HepG2 (cell line): ENCODE data around the gene WARS2. TPM values are rescaled to one million over a fixed set of nuclear protein-coding genes. Genes with fewer than 3 reads are reported as not detected.
"Not testable (repeated sequence)": the region's sequence is repeated elsewhere in the genome, so short reads cannot be mapped to it uniquely, and the experiment has no call there.

Experiments
- ATAC-seq: fragments of 200-7000 bp; cut with Tn5 transposase; 3 replicates; pipeline ENCODE4 v1.9.1; 2020; ENCODE audit warnings: mild to moderate bottlenecking, moderate library complexity
- BruUV-seq: library from RNA; stranded (reverse); fragments of 400-500 nt; replicated peaks from 2 replicates; lab custom pipeline; 2021; lab: Mats Ljungman, UMichigan
- CTCF ChIA-PET: fragments of 300-600 bp; formaldehyde crosslinking; extraction: SDS; loops from one replicate; lab custom pipeline; 2021; ENCODE audit warnings: low total read pairs, inconsistent platforms, low intra/inter-chr PET ratio; lab: Yijun Ruan, JAX
- POLR2A ChIA-PET: fragments of 350-600 bp; sonication (Branson Sonifier 250); formaldehyde crosslinking; loops from one replicate; lab custom pipeline; 2020; ENCODE audit warnings: antibody characterized with exemption, inconsistent platforms; lab: Yijun Ruan, JAX
- DNase-seq: peaks from one replicate; pipeline ENCODE4 v3.0.0-alpha.2; 2015; ENCODE audit warnings: low spot score
- FAIRE-seq: peaks from 3 replicates; lab custom pipeline; 2011; peaks lifted over from hg19 to GRCh38; lab: Jason Lieb, UNC
- H2AFZ ChIP-seq: one replicate; pipeline ENCODE4 v1.6.1; 2011; ENCODE audit warnings: low read length, inconsistent platforms
- H3K27ac ChIP-seq: fragments of 300-600 bp; 3 replicates; pipeline ENCODE4 v1.8.0; 2011; ENCODE audit warnings: mixed run types, mild to moderate bottlenecking, mixed read lengths, low read length, inconsistent platforms; ENCODE audit not compliant: insufficient read depth; ENCODE audit errors: extremely low read length
- H3K27me3 ChIP-seq, 2 experiments: fragments of 200-600 bp in 1 of 2; 2 replicates in 1 of 2; 3 replicates in 1 of 2; pipeline versions ENCODE4 v1.6.0 to v1.8.0; 2011; ENCODE audit warnings: low read length in 2 of 2, mild to moderate bottlenecking in 2 of 2, moderate library complexity in 2 of 2, inconsistent platforms in 1 of 2; ENCODE audit not compliant: insufficient read depth in 2 of 2, control insufficient read depth in 1 of 2
- H3K36me3 ChIP-seq, 2 experiments: fragments of 200-600 bp in 1 of 2; replicated peaks in 1 of 2; 2 replicates in 1 of 2; 3 replicates in 1 of 2; pipeline versions ENCODE4 v1.5.1 to v1.8.0; 2011; ENCODE audit warnings: low read length in 2 of 2, inconsistent platforms in 1 of 2; ENCODE audit not compliant: insufficient read depth in 2 of 2, control insufficient read depth in 1 of 2
- H3K4me1 ChIP-seq: 2 replicates; pipeline ENCODE4 v1.5.1; 2012; ENCODE audit warnings: low read length, inconsistent platforms; ENCODE audit not compliant: insufficient read depth
- H3K4me2 ChIP-seq: 2 replicates; pipeline ENCODE4 v1.6.0; 2011; ENCODE audit warnings: low read depth, low read length, inconsistent platforms
- H3K4me3 ChIP-seq, 3 experiments: fragments of 200-600 bp in 1 of 3; sonication (generic), shearing (Covaris generic) in 1 of 3; replicated peaks in 1 of 3; 2 replicates each; pipeline ENCODE4 v1.5.1; 2011 to 2016; ENCODE audit warnings: low read length in 3 of 3, inconsistent platforms in 2 of 3, low read depth in 2 of 3, mild to moderate bottlenecking in 2 of 3, control low read depth in 1 of 3, mixed read lengths in 1 of 3; ENCODE audit not compliant: insufficient read depth in 1 of 3
- H3K79me2 ChIP-seq: one replicate; pipeline ENCODE4 v1.6.1; 2011; ENCODE audit warnings: low read length, inconsistent platforms; ENCODE audit not compliant: insufficient read depth
- H3K9ac ChIP-seq: 2 replicates; pipeline ENCODE4 v1.6.0; 2011; ENCODE audit warnings: mild to moderate bottlenecking, low read depth, low read length, inconsistent platforms; ENCODE audit not compliant: insufficient read depth
- H3K9me3 ChIP-seq: 2 replicates; pipeline ENCODE4 v1.5.1; 2012; ENCODE audit warnings: mild to moderate bottlenecking, low read length
- H4K20me1 ChIP-seq: 2 replicates; pipeline ENCODE4 v1.6.0; 2011; ENCODE audit warnings: inconsistent platforms, mild to moderate bottlenecking, low read length, moderate library complexity; ENCODE audit not compliant: insufficient read depth
- FOXA1 ChIP-seq, 2 experiments: fragments of 450-650 bp in 1 of 2; sonication (generic) in 1 of 2; formaldehyde crosslinking in 1 of 2; IDR thresholded peaks; 2 replicates each; pipeline versions ENCODE4 v1.4.0 to v1.6.1; 2016 to 2020; ENCODE audit warnings: missing genetic modification reagents in 1 of 2
- FOXA3 ChIP-seq: IDR thresholded peaks from 2 replicates; pipeline ENCODE4 v1.6.1; 2016; ENCODE audit warnings: missing genetic modification reagents, missing compliant biosample characterization
- FOXO1 ChIP-seq: sonication (generic); formaldehyde crosslinking; IDR thresholded peaks from 2 replicates; pipeline ENCODE4 v1.4.0; 2020; ENCODE audit warnings: missing genetic modification reagents
- HOXA3 ChIP-seq: sonication (generic); formaldehyde crosslinking; IDR thresholded peaks from 2 replicates; pipeline ENCODE4 v1.5.0; 2020; ENCODE audit warnings: missing genetic modification reagents
- NR2F1 ChIP-seq, 2 experiments: fragments of 450-650 bp in 1 of 2; formaldehyde crosslinking in 1 of 2; IDR thresholded peaks; 2 replicates each; pipeline versions ENCODE4 v1.5.0 to v1.6.1; 2016 to 2020; ENCODE audit warnings: mild to moderate bottlenecking in 1 of 2, missing compliant biosample characterization in 1 of 2, missing genetic modification reagents in 1 of 2, moderate library complexity in 1 of 2
- NR2F6 ChIP-seq, 2 experiments: IDR thresholded peaks; 2 replicates each; pipeline ENCODE4 v1.6.1; 2016; ENCODE audit warnings: antibody characterized with exemption in 1 of 2, mild to moderate bottlenecking in 1 of 2
- SP5 ChIP-seq: IDR thresholded peaks from 2 replicates; pipeline ENCODE4 v1.6.1; 2016; ENCODE audit warnings: low read depth, borderline replicate concordance
- YY1 ChIP-seq: IDR thresholded peaks from 2 replicates; pipeline ENCODE4 v1.6.1; 2011; ENCODE audit warnings: low read length, low read depth, moderate library complexity, mild to moderate bottlenecking; ENCODE audit not compliant: insufficient read depth, insufficient replicate concordance
- ZMYM4 ChIP-seq: sonication (generic); formaldehyde crosslinking; IDR thresholded peaks from 2 replicates; pipeline ENCODE4 v1.8.1; 2023; ENCODE audit warnings: mild to moderate bottlenecking, missing genetic modification reagents
- WGBS: methylation state at CpG from one replicate; pipeline ENCODE4 v1.1.6; 2017; ENCODE audit warnings: low lambda C conversion rate; 5-methylcytosine and 5-hydroxymethylcytosine counted together
- in situ Hi-C: cut with HindIII; loops from 2 replicates; pipeline ENCODE4 v1.10.0; 2017; ENCODE audit warnings: low pct_unique_long_range_greater_than_20kb; ENCODE audit not compliant: extremely low pct_ligation_motif_present
- intact Hi-C: fragments of 100-400 bp; cut with micrococcal nuclease; formaldehyde crosslinking; loops from one replicate; pipeline ENCODE4 v1.10.0; 2022; ENCODE audit not compliant: unreplicated experiment
- polyA plus RNA-seq, 8 experiments: library from polyadenylated mRNA; depleted of rRNA in 3 of 8; stranded (reverse) in 7 of 8; unstranded in 1 of 8; fragments of >200 nt; fragmentation: Illumina TruSeq in 4 of 8; extraction: Trizol in 4 of 8; gene quantifications; 2 replicates each; pipeline versions ENCODE4 v1.2.1 to v1.2.3, GENCODE V29; 2011 to 2016; ENCODE audit warnings: low read depth in 4 of 8, missing spikeins in 1 of 8, mixed read lengths in 1 of 8; ENCODE audit not compliant: insufficient read depth in 1 of 8
- total RNA-seq, 5 experiments: library from RNA; depleted of rRNA; stranded (reverse); fragments of >200 nt; fragmentation: Illumina TruSeq; extraction: Trizol; gene quantifications; 2 replicates each; pipeline ENCODE4 v1.2.3, GENCODE V29; 2016; ENCODE audit warnings: low read depth in 1 of 5
- TF ChIP-seq, protein P1 (sequence below): IDR thresholded peaks from 2 replicates; pipeline ENCODE4 v1.4.0; 2020; ENCODE audit warnings: mild to moderate bottlenecking, missing genetic modification reagents
- TF ChIP-seq, protein P2 (sequence below): sonication (generic); formaldehyde crosslinking; IDR thresholded peaks from 2 replicates; pipeline ENCODE4 v1.4.0; 2020; ENCODE audit warnings: missing genetic modification reagents
- TF ChIP-seq, protein P3 (sequence below): sonication (generic); formaldehyde crosslinking; IDR thresholded peaks from 2 replicates; pipeline ENCODE4 v1.5.1; 2020; ENCODE audit warnings: mild to moderate bottlenecking, missing genetic modification reagents, moderate library complexity

Gene WARS2
- total and polyA plus RNA-seq, 2 of the 13 experiments (the other 11 are each of a cell fraction or from before 2014, with no cell fraction given): 12.4 to 18.8 TPM

DNA sequence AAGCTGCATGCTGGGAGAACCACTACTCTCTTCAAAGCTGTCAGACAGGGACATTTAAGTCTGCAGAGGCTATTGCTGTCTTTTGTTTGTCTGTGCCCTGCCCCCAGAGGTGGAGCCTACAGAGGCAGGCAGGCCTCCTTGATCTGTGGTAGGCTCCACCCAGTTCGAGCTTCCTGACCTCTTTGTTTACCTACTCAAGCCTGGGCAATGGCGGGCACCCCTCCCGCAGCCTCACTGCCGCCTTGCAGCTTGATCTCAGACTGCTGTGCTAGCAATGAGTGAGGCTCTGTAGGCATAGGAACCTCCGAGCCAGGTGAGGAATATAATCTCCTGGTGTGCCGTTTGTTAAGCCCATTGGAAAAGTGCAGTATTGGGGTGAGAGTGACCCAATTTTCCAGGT is 16.3 kb upstream of the WARS2 start:
- TF ChIP-seq FOXA3 (CRISPR knock-in tag): peak; percentile 47; the same call in 1 of the 2 replicates
- TF ChIP-seq FOXO1 (CRISPR knock-in tag): peak; percentile 11; the same call in 1 of the 2 replicates
- TF ChIP-seq, protein P1, sequence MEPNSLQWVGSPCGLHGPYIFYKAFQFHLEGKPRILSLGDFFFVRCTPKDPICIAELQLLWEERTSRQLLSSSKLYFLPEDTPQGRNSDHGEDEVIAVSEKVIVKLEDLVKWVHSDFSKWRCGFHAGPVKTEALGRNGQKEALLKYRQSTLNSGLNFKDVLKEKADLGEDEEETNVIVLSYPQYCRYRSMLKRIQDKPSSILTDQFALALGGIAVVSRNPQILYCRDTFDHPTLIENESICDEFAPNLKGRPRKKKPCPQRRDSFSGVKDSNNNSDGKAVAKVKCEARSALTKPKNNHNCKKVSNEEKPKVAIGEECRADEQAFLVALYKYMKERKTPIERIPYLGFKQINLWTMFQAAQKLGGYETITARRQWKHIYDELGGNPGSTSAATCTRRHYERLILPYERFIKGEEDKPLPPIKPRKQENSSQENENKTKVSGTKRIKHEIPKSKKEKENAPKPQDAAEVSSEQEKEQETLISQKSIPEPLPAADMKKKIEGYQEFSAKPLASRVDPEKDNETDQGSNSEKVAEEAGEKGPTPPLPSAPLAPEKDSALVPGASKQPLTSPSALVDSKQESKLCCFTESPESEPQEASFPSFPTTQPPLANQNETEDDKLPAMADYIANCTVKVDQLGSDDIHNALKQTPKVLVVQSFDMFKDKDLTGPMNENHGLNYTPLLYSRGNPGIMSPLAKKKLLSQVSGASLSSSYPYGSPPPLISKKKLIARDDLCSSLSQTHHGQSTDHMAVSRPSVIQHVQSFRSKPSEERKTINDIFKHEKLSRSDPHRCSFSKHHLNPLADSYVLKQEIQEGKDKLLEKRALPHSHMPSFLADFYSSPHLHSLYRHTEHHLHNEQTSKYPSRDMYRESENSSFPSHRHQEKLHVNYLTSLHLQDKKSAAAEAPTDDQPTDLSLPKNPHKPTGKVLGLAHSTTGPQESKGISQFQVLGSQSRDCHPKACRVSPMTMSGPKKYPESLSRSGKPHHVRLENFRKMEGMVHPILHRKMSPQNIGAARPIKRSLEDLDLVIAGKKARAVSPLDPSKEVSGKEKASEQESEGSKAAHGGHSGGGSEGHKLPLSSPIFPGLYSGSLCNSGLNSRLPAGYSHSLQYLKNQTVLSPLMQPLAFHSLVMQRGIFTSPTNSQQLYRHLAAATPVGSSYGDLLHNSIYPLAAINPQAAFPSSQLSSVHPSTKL (CRISPR knock-in tag): peak; percentile 37; the same call in 1 of the 2 replicates
- TF ChIP-seq ZMYM4 (CRISPR knock-in tag): peak; percentile 57; the same call in 1 of the 2 replicates
- peak; percentile 42; the same call in 1 of the 2 replicates for TF ChIP-seq HOXA3 (CRISPR knock-in tag)
- TF ChIP-seq NR2F6, FOXA1 (IDR thresholded peaks at IDR 0.05): not testable (repeated sequence)
- TF ChIP-seq NR2F6 (CRISPR knock-in tag; IDR thresholded peaks at IDR 0.05): peak; percentile 47; the same call in 1 of the 2 replicates
- 0 out of 2 replicates have a peak, but pooled peaks have one; percentile 19 for TF ChIP-seq SP5 (CRISPR knock-in tag)
- TF ChIP-seq, protein P2, sequence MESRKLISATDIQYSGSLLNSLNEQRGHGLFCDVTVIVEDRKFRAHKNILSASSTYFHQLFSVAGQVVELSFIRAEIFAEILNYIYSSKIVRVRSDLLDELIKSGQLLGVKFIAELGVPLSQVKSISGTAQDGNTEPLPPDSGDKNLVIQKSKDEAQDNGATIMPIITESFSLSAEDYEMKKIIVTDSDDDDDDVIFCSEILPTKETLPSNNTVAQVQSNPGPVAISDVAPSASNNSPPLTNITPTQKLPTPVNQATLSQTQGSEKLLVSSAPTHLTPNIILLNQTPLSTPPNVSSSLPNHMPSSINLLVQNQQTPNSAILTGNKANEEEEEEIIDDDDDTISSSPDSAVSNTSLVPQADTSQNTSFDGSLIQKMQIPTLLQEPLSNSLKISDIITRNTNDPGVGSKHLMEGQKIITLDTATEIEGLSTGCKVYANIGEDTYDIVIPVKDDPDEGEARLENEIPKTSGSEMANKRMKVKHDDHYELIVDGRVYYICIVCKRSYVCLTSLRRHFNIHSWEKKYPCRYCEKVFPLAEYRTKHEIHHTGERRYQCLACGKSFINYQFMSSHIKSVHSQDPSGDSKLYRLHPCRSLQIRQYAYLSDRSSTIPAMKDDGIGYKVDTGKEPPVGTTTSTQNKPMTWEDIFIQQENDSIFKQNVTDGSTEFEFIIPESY (CRISPR knock-in tag): peak; percentile 76
- TF ChIP-seq, protein P3, sequence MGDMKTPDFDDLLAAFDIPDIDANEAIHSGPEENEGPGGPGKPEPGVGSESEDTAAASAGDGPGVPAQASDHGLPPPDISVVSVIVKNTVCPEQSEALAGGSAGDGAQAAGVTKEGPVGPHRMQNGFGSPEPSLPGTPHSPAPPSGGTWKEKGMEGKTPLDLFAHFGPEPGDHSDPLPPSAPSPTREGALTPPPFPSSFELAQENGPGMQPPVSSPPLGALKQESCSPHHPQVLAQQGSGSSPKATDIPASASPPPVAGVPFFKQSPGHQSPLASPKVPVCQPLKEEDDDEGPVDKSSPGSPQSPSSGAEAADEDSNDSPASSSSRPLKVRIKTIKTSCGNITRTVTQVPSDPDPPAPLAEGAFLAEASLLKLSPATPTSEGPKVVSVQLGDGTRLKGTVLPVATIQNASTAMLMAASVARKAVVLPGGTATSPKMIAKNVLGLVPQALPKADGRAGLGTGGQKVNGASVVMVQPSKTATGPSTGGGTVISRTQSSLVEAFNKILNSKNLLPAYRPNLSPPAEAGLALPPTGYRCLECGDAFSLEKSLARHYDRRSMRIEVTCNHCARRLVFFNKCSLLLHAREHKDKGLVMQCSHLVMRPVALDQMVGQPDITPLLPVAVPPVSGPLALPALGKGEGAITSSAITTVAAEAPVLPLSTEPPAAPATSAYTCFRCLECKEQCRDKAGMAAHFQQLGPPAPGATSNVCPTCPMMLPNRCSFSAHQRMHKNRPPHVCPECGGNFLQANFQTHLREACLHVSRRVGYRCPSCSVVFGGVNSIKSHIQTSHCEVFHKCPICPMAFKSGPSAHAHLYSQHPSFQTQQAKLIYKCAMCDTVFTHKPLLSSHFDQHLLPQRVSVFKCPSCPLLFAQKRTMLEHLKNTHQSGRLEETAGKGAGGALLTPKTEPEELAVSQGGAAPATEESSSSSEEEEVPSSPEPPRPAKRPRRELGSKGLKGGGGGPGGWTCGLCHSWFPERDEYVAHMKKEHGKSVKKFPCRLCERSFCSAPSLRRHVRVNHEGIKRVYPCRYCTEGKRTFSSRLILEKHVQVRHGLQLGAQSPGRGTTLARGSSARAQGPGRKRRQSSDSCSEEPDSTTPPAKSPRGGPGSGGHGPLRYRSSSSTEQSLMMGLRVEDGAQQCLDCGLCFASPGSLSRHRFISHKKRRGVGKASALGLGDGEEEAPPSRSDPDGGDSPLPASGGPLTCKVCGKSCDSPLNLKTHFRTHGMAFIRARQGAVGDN: peak; percentile 27; the same call in 1 of the 2 replicates
- TF ChIP-seq NR2F1 (CRISPR knock-in tag; IDR thresholded peaks at IDR 0.05): peak; percentile 27 to 72; a peak in 2 of 4 replicates
- TF ChIP-seq FOXA1 (CRISPR knock-in tag; IDR thresholded peaks at IDR 0.05): peak; percentile 73
- TF ChIP-seq YY1: peak; percentile 26
- TF ChIP-seq, all 625 proteins: peak for 12; not testable (repeated sequence) for 613
- H3K27ac ChIP-seq, H4K20me1 ChIP-seq, H3K4me3 ChIP-seq, H3K27me3 ChIP-seq, H3K4me1 ChIP-seq, intact Hi-C loops, FAIRE-seq, CTCF ChIA-PET, H3K9ac ChIP-seq, H3K9me3 ChIP-seq, BruUV-seq, H3K79me2 ChIP-seq, H3K4me2 ChIP-seq, H2AFZ ChIP-seq, in situ Hi-C loops, ATAC-seq: not testable (repeated sequence)
- peak; percentile 46 for DNase-seq
- POLR2A ChIA-PET: interaction anchor here (1.6 kb wide), 1 partner anchor 16 kb away, joined by 3 read pairs; the partner anchor contains the start of gene WARS2
- WGBS: no CpG with 5 or more reads among the region's 6 CpGs
- peaks cover 6 to 27% of the 10 kb centered on the region in 2 experiments; a peak in 4 of 5 replicates for H3K36me3 ChIP-seq
